Fibroblast of the conjunctiva (primary cell): ENCODE data around the gene FBXL17.

ENCODE experiments used
- DNase-seq: peaks from one replicate; pipeline ENCODE4 v3.0.0-alpha.2; 2010; ENCODE audit warnings: low read depth

Gene FBXL17

DNA sequence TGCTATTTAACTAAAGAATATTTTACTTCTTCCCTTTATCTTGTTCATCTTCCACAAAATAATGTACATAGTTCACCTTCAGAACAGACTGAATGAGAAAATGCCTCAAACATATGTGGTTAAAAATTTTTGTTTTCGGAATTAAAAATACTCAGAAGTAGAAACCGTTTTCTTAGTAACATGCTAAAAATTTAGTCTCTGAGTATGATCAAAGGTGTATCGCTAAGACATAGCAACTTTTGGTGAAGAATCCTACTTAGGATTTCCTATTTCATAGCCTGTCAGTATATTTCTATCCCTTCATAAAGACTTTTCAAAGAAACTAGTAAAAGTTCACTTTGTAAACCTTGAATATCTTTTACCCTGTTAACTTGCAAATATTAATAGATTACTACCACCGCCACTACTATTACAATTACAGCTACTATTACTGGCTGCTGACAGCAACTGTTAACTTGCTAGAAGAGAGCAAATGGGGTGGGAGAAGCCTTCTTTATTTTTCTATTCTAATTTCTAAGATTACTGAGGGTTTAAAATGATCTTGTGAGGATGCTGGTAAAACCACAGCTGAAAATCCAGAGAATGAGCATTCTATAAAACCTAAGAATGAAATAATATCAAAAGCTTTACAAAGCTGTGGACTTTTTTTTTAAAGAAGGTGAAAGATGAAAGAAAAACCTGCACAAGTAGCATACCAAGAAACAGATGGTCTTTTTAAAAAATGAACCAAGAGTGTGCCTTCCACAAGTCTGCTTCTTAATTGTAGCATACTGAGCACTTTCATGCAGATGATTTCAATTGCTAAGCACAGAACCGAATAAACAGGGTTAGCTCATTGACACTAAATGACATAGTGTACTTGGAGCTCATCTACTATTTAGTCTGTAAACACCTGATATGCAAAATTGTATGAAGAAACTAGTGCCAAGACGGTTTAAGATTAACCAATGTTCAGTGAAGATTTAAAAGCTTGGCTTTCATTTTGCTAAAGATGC is 464.9 kb downstream of the FBXL17 start:
- DNase-seq: no peak

DNA sequence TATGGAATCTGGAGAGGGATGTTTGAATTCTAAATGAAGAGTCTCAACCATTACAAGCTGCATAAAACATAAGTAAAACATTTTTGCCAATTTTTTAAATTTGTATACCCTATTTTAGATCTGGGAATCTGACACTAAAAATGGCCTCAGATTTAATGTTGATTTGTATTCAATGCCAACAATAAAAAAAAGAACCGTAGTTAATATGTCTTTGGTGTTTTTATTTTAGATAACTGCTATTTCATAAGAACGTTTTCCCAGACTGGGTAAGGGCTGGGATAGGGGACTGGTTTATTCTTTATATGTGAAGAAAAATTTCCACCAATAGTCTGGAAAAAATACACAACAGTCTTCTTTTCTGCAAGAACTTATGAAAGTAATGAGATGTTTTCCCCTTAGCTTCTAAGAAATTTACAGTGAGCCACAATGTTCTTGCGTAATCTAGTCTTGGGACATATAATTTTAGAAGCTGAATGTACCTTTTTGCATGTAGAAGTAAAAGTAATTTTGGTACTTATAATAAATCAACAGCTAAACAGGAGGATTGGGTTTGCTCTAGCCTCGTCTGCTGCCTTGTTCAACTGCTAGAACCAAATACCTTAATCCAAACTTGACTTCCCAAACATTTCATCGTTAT is 466.6 kb downstream of the FBXL17 start:
- DNase-seq: no peak

DNA sequence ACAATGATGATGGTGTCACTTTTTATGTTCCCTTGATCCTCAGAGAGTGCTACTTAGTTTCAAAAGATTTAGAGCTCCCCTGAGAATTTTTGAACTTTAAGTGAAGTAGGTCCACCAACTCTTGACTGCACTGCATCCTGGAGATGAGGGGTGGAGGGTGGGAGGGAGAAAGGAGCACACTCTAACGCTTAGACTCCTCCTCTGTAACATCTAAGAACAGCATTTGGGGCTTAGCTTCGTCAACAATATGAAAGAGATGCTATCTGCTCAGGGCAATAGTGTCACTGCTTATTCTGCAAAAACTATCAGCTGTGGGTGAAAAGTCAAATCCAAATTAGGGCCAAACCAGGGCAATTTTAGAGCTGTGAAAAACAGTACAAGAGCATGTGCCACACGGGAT is 468.4 kb downstream of the FBXL17 start:
- no peak for DNase-seq

- no peak for DNase-seq
These were observed 481.2 kb downstream of the FBXL17 start for GRCh38 chr5:107900721-107901120.

DNA sequence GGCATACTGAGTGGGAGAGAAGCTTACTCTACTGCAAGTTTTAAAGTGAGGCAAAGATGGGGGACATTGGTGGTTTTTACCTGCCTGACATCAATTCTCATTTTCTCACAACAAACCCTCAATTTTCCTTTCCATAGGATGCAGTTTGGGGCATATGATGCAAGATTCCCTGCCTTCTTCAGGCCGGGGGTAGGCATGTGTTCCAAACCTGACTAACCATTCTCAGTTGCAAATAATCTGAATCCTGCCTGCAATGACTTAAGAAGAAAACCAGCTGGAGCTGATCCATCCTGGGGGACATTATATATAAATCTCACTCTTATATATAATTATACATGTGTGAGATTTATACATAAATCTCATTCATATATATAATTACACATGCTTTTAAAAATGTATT is 487.5 kb downstream of the FBXL17 start:
- DNase-seq: peak; percentile 29

GRCh38 chr5:107893642-107894041 is 488.3 kb downstream of the FBXL17 start:
- peak; percentile 49 for DNase-seq

DNA sequence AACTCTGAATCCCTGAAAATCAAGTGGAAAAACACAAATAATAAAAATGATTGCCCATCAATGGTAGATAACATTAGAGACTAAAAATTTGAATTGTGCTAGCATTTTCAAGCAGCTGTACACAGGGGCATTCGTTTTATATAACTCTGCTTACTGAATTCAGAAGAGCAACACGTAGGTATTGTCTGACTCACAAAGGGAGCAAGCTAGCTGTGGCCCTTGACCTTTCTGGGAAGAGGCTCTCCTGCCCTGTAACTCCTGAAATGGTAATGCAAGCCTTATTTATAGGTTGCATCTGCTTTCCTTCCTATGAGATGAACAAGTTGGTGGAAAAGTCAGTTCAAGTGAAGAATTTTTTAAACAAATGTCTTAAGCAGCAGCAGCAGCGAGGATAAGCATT is 492.5 kb downstream of the FBXL17 start:
- no peak for DNase-seq

GRCh38 chr5:107888541-107888940 is 493.4 kb downstream of the FBXL17 start:
- DNase-seq: no peak

- DNase-seq: no peak
These were observed 494.5 kb downstream of the FBXL17 start for GRCh38 chr5:107887166-107887943.

GRCh38 chr5:107885601-107886000 is 496.3 kb downstream of the FBXL17 start:
- DNase-seq: no peak

DNA sequence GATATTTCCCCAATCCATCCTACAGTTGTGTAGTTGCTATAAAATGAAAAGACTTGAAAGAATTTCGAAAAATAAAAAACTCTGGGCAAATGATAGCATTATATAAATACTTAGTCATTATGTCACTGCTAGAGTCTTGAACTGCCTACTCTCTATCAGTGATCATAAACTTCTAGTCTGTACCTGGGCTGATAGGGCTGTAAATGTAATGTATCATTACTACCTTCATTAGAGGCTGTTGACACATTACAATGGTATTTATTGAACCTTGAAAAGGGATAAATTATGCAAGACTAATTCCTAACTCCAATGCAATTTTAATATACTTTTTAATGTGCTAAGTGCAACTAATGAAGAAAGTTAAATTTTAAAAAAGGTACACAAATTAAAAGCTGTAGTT is 497.0 kb downstream of the FBXL17 start:
- no peak for DNase-seq

DNA sequence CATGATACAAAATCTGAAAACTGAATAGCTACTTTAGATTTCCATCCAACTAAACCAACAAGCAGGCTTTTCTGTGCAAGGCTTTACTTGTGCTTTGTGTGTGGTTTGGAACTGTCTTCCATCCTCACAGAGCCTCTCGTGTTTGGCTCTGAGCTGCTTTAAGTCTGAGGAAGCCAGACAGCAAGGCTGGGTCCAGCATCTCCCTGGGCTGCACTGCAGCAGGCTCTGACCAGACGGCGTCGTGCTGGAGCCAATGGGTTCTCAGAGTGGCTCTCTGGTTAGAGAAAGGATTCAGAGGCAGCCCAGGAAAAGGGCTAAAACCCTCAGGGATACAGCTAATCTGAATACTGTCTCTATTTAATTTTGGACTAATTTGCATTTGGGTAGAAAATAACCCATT is 503.2 kb downstream of the FBXL17 start:
- DNase-seq: no peak

- no peak for DNase-seq
These were observed 505.0 kb downstream of the FBXL17 start for GRCh38 chr5:107876906-107877305.

- DNase-seq: no peak
These were observed 505.6 kb downstream of the FBXL17 start for GRCh38 chr5:107876261-107876660.

DNA sequence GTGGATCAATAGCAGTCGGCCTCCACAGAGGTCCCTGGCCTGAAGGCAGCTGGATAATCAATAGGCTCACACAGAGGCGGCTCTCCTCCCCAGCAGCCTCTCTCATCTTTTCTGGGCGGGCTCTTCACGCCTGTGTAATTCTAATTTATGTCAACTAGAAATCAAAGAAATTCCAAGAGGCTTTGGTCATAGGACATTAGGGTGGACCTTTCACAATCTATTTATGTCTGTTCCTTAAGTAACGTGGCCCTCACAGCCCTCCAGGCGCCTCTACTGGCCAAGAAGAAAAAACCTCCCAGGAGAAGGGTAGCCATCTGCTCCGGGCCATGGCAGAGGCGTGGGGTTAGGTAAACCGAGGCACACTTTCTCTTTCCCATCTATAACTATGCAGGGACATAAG is 506.1 kb downstream of the FBXL17 start:
- DNase-seq: no peak

- no peak for DNase-seq
These were observed 507.1 kb downstream of the FBXL17 start for GRCh38 chr5:107874795-107875194.

- no peak for DNase-seq
These were observed 508.0 kb downstream of the FBXL17 start for GRCh38 chr5:107873877-107874276.

DNA sequence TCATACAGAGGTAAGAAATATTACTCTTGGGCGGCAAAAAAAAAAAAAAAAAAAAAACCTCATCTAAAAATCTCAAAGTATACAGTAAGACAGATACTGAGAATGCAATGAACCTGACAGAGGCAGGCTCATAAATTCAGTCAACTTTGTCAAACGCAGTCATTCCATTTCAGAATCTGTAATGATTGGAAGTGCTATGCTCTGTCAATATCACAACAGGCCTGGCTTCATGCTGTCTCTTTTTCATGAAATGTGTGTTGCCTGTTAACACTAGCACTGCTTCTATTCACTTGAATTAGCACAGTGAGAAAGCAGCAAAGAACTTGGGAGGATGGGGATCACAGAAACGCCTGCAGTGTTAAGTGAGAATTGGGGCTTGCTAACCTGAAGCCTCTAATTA is 510.9 kb downstream of the FBXL17 start:
- DNase-seq: no peak

DNA sequence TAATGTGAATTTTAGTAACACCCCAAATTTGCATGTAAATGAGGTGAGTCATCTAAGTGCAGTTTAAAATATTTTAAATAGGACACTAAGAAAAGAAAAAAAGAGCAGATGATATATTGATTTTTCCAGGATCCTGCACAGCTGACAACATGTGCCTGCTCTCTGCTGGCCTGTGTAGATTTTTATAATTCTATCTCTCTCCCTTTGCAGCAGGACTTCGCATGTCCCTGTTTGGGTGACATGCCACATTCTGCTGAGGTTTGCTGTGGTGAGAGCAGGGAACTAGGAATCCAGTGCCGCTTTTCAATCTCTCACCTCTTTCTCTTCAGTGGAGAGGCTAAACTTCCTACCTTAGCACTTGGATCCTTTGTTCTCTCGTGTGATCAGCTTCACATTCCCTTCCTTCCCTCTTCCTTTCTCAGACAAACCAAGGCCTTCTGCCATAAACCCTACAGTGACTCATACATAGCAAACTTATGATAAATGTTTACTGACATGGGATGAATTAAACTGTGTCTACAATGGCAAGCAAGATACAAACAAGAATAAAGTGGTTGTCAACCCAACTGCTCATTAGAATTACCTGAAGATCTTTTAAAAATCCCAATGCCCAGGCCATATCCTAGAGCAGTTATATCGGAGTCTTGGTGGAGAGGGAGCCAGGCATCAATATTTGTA is 512.3 kb downstream of the FBXL17 start:
- peak; percentile 28 for DNase-seq

DNA sequence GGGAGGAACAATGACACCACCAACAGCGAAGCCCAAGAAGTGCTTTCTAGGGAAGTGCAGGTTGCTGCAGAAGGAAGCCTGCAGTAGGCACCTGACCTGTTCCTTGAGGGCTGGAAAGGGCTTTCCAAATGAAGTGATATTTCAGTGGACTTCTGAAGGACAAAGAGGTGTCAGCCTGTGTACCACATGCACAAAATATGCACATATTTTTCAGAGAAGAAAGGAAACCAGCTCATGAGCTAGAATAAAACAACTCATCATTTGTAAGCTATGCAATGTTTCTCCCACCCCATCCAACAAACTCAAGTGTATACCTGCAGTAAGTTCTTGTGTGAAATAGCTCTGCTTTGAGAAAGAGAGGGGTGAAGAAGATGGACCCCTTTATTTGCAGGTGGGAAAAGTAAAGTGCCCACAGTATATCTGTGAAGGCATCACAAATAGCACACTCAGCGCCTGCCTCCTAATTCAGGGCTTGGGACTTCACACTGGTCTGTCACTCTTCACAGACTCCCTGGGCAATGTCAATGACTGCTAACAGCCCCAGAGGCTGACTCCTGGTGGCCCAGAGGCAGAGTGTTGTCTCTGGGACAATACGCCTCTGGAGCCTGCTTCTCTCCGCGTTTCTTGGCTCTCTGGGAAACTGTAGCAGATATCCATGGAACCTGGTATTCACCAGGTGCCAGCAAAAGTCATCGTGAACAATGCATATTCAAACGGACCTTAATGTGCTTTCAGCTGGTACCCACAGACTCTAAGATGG is 513.1 kb downstream of the FBXL17 start:
- DNase-seq: no peak

GRCh38 chr5:107867266-107867665 is 514.6 kb downstream of the FBXL17 start:
- no peak for DNase-seq
